HepG2 (cell line): ENCODE measurements around the gene ABCA13. TPM values are rescaled to one million over a fixed set of nuclear protein-coding genes. Genes with fewer than 3 reads are reported as not detected.

Experiments used
- ATAC-seq: fragments of 200-7000 bp; cut with Tn5 transposase; 3 replicates; pipeline ENCODE4 v1.9.1; 2020; ENCODE audit warnings: mild to moderate bottlenecking, moderate library complexity
- BruUV-seq: library from RNA; stranded (reverse); fragments of 400-500 nt; replicated peaks from 2 replicates; lab custom pipeline; 2021; lab: Mats Ljungman, UMichigan
- CTCF ChIA-PET: fragments of 300-600 bp; formaldehyde crosslinking; extraction: SDS; loops from one replicate; lab custom pipeline; 2021; ENCODE audit warnings: low total read pairs, inconsistent platforms, low intra/inter-chr PET ratio; lab: Yijun Ruan, JAX
- POLR2A ChIA-PET: fragments of 350-600 bp; sonication (Branson Sonifier 250); formaldehyde crosslinking; loops from one replicate; lab custom pipeline; 2020; ENCODE audit warnings: antibody characterized with exemption, inconsistent platforms; lab: Yijun Ruan, JAX
- DNase-seq: peaks from one replicate; pipeline ENCODE4 v3.0.0-alpha.2; 2015; ENCODE audit warnings: low spot score
- FAIRE-seq: peaks from 3 replicates; lab custom pipeline; 2011; peaks lifted over from hg19 to GRCh38; lab: Jason Lieb, UNC
- H2AFZ ChIP-seq: one replicate; pipeline ENCODE4 v1.6.1; 2011; ENCODE audit warnings: low read length, inconsistent platforms
- H3K27ac ChIP-seq: fragments of 300-600 bp; 3 replicates; pipeline ENCODE4 v1.8.0; 2011; ENCODE audit warnings: mixed run types, mild to moderate bottlenecking, mixed read lengths, low read length, inconsistent platforms; ENCODE audit not compliant: insufficient read depth; ENCODE audit errors: extremely low read length
- H3K27me3 ChIP-seq, 2 experiments: fragments of 200-600 bp in 1 of 2; 2 replicates in 1 of 2; 3 replicates in 1 of 2; pipeline versions ENCODE4 v1.6.0 to v1.8.0; 2011; ENCODE audit warnings: low read length in 2 of 2, mild to moderate bottlenecking in 2 of 2, moderate library complexity in 2 of 2, inconsistent platforms in 1 of 2; ENCODE audit not compliant: insufficient read depth in 2 of 2, control insufficient read depth in 1 of 2
- H3K36me3 ChIP-seq, 2 experiments: fragments of 200-600 bp in 1 of 2; replicated peaks in 1 of 2; 2 replicates in 1 of 2; 3 replicates in 1 of 2; pipeline versions ENCODE4 v1.5.1 to v1.8.0; 2011; ENCODE audit warnings: low read length in 2 of 2, inconsistent platforms in 1 of 2; ENCODE audit not compliant: insufficient read depth in 2 of 2, control insufficient read depth in 1 of 2
- H3K4me1 ChIP-seq: 2 replicates; pipeline ENCODE4 v1.5.1; 2012; ENCODE audit warnings: low read length, inconsistent platforms; ENCODE audit not compliant: insufficient read depth
- H3K4me2 ChIP-seq: 2 replicates; pipeline ENCODE4 v1.6.0; 2011; ENCODE audit warnings: low read depth, low read length, inconsistent platforms
- H3K4me3 ChIP-seq, 3 experiments: fragments of 200-600 bp in 1 of 3; sonication (generic), shearing (Covaris generic) in 1 of 3; replicated peaks in 1 of 3; 2 replicates each; pipeline ENCODE4 v1.5.1; 2011 to 2016; ENCODE audit warnings: low read length in 3 of 3, inconsistent platforms in 2 of 3, low read depth in 2 of 3, mild to moderate bottlenecking in 2 of 3, control low read depth in 1 of 3, mixed read lengths in 1 of 3; ENCODE audit not compliant: insufficient read depth in 1 of 3
- H3K79me2 ChIP-seq: one replicate; pipeline ENCODE4 v1.6.1; 2011; ENCODE audit warnings: low read length, inconsistent platforms; ENCODE audit not compliant: insufficient read depth
- H3K9ac ChIP-seq: 2 replicates; pipeline ENCODE4 v1.6.0; 2011; ENCODE audit warnings: mild to moderate bottlenecking, low read depth, low read length, inconsistent platforms; ENCODE audit not compliant: insufficient read depth
- H3K9me3 ChIP-seq: 2 replicates; pipeline ENCODE4 v1.5.1; 2012; ENCODE audit warnings: mild to moderate bottlenecking, low read length
- H4K20me1 ChIP-seq: 2 replicates; pipeline ENCODE4 v1.6.0; 2011; ENCODE audit warnings: inconsistent platforms, mild to moderate bottlenecking, low read length, moderate library complexity; ENCODE audit not compliant: insufficient read depth
- ADNP ChIP-seq: sonication (generic); formaldehyde crosslinking; IDR thresholded peaks from 2 replicates; pipeline ENCODE4 v1.4.0; 2020; ENCODE audit warnings: missing genetic modification reagents
- BHLHE40 ChIP-seq: IDR thresholded peaks from 2 replicates; pipeline ENCODE4 v1.6.1; 2011; ENCODE audit warnings: low read length, improper control_type of control experiment
- CHD4 ChIP-seq: fragments of 200-600 bp; sonication (generic); IDR thresholded peaks from 2 replicates; pipeline ENCODE4 v1.7.0; 2017; ENCODE audit warnings: mild to moderate bottlenecking, low read length, borderline replicate concordance
- DNMT3B ChIP-seq: conservative IDR thresholded peaks from 2 replicates; pipeline ENCODE4 v1.6.1; 2016; ENCODE audit warnings: missing biosample characterization, control low read depth
- DR1 ChIP-seq: sonication (generic); formaldehyde crosslinking; IDR thresholded peaks from 2 replicates; pipeline ENCODE4 v1.8.0; 2021; ENCODE audit warnings: mild to moderate bottlenecking, missing genetic modification reagents, inconsistent platforms
- EEA1 ChIP-seq: sonication (generic); formaldehyde crosslinking; IDR thresholded peaks from 2 replicates; pipeline ENCODE4 v1.5.1; 2020; ENCODE audit warnings: mild to moderate bottlenecking, missing genetic modification reagents, borderline replicate concordance
- FIP1L1 ChIP-seq: fragments of 200-400 bp; formaldehyde crosslinking; IDR thresholded peaks from 2 replicates; pipeline ENCODE4 v1.6.1; 2018; ENCODE audit warnings: low read depth, mild to moderate bottlenecking, low read length, moderate library complexity, borderline replicate concordance; ENCODE audit not compliant: insufficient read depth
- MAZ ChIP-seq, 2 experiments: sonication (generic) in 1 of 2; formaldehyde crosslinking in 1 of 2; IDR thresholded peaks; 2 replicates each; pipeline versions ENCODE4 v1.5.0 to v1.6.1; 2012 to 2020; ENCODE audit warnings: low read depth in 2 of 2, mild to moderate bottlenecking in 2 of 2, borderline replicate concordance in 1 of 2, improper control_type of control experiment in 1 of 2, low read length in 1 of 2, missing genetic modification reagents in 1 of 2, moderate library complexity in 1 of 2
- MED1 ChIP-seq: sonication (generic); formaldehyde crosslinking; IDR thresholded peaks from 2 replicates; pipeline ENCODE4 v1.4.0; 2020; ENCODE audit warnings: missing genetic modification reagents
- PHF8 ChIP-seq: sonication (generic); formaldehyde crosslinking; IDR thresholded peaks from 2 replicates; pipeline ENCODE4 v1.5.0; 2020; ENCODE audit warnings: missing genetic modification reagents
- RAD21 ChIP-seq: fragments of 450-650 bp; formaldehyde crosslinking; IDR thresholded peaks from 2 replicates; pipeline ENCODE4 v1.5.0; 2020; ENCODE audit warnings: mild to moderate bottlenecking
- RBFOX2 ChIP-seq: fragments of 200-400 bp; formaldehyde crosslinking; IDR thresholded peaks from 2 replicates; pipeline ENCODE4 v1.6.1; 2017; ENCODE audit warnings: low read depth, mild to moderate bottlenecking, low read length
- YY1 ChIP-seq: IDR thresholded peaks from 2 replicates; pipeline ENCODE4 v1.6.1; 2011; ENCODE audit warnings: low read length, low read depth, moderate library complexity, mild to moderate bottlenecking; ENCODE audit not compliant: insufficient read depth, insufficient replicate concordance
- ZBTB20 ChIP-seq: sonication (generic); formaldehyde crosslinking; IDR thresholded peaks from 2 replicates; pipeline ENCODE4 v1.8.1; 2023; ENCODE audit warnings: missing genetic modification reagents, low read depth, mild to moderate bottlenecking, borderline replicate concordance
- ZKSCAN1 ChIP-seq: fragments of 150-350 bp; IDR thresholded peaks from 2 replicates; pipeline ENCODE4 v1.6.1; 2014; ENCODE audit warnings: low read length
- ZNF235 ChIP-seq: sonication (generic); formaldehyde crosslinking; IDR thresholded peaks from 2 replicates; pipeline ENCODE4 v1.8.1; 2023; ENCODE audit warnings: mild to moderate bottlenecking, missing genetic modification reagents, borderline replicate concordance
- ZNF7 ChIP-seq: IDR thresholded peaks from 2 replicates; pipeline ENCODE4 v1.6.1; 2016; ENCODE audit warnings: missing biosample characterization, missing genetic modification reagents
- ZNF75D ChIP-seq: sonication (generic); formaldehyde crosslinking; IDR thresholded peaks from 2 replicates; pipeline ENCODE4 v1.8.1; 2023; ENCODE audit warnings: missing genetic modification reagents, mild to moderate bottlenecking, borderline replicate concordance
- ZSCAN9 ChIP-seq: IDR thresholded peaks from 2 replicates; pipeline ENCODE4 v1.6.1; 2016; ENCODE audit warnings: borderline replicate concordance
- WGBS: methylation state at CpG from one replicate; pipeline ENCODE4 v1.1.6; 2017; ENCODE audit warnings: low lambda C conversion rate; 5-methylcytosine and 5-hydroxymethylcytosine counted together
- in situ Hi-C: cut with HindIII; loops from 2 replicates; pipeline ENCODE4 v1.10.0; 2017; ENCODE audit warnings: low pct_unique_long_range_greater_than_20kb; ENCODE audit not compliant: extremely low pct_ligation_motif_present
- intact Hi-C: fragments of 100-400 bp; cut with micrococcal nuclease; formaldehyde crosslinking; loops from one replicate; pipeline ENCODE4 v1.10.0; 2022; ENCODE audit not compliant: unreplicated experiment
- polyA plus RNA-seq, 8 experiments: library from polyadenylated mRNA; depleted of rRNA in 3 of 8; stranded (reverse) in 7 of 8; unstranded in 1 of 8; fragments of >200 nt; fragmentation: Illumina TruSeq in 4 of 8; extraction: Trizol in 4 of 8; gene quantifications; 2 replicates each; pipeline versions ENCODE4 v1.2.1 to v1.2.3, GENCODE V29; 2011 to 2016; ENCODE audit warnings: low read depth in 4 of 8, missing spikeins in 1 of 8, mixed read lengths in 1 of 8; ENCODE audit not compliant: insufficient read depth in 1 of 8
- total RNA-seq, 5 experiments: library from RNA; depleted of rRNA; stranded (reverse); fragments of >200 nt; fragmentation: Illumina TruSeq; extraction: Trizol; gene quantifications; 2 replicates each; pipeline ENCODE4 v1.2.3, GENCODE V29; 2016; ENCODE audit warnings: low read depth in 1 of 5
- TF ChIP-seq, protein P1 (sequence below): sonication (generic); formaldehyde crosslinking; IDR thresholded peaks from 2 replicates; pipeline ENCODE4 v1.5.0; 2020; ENCODE audit warnings: missing genetic modification reagents, mild to moderate bottlenecking, borderline replicate concordance
- TF ChIP-seq, protein P2 (sequence below): sonication (generic); formaldehyde crosslinking; IDR thresholded peaks from 2 replicates; pipeline ENCODE4 v1.5.0; 2020; ENCODE audit warnings: missing genetic modification reagents
- TF ChIP-seq, protein P3 (sequence below): sonication (generic); formaldehyde crosslinking; IDR thresholded peaks from 2 replicates; pipeline ENCODE4 v1.4.0; 2020; ENCODE audit warnings: missing genetic modification reagents

Gene ABCA13
- total and polyA plus RNA-seq, 2 of the 13 experiments (the other 11 are each of a cell fraction or from before 2014, with no cell fraction given): 0.03 TPM; not detected in 1

DNA sequence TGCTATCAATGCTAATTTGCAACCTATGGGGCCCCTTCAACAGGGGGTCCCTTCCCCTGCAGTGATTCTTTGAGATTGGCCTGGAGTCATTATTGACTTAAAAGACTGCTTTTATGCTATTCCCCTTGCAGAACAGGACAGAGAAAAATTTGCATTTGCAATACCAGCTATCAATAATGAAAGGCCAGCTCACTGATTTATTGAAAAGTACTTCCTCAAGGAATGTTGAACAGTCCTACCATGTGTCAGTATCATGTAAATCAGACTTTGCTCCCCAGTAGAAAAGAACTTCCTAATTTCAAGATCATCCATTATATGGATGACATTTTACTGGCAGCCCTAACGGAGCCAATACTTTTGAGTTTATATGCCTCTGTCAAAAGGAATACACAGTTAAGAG is 29.7 kb upstream of the ABCA13 start (continued):
- TF ChIP-seq ZBTB20 (CRISPR knock-in tag): no peak
- no peak for TF ChIP-seq RBFOX2
- TF ChIP-seq, protein P1, sequence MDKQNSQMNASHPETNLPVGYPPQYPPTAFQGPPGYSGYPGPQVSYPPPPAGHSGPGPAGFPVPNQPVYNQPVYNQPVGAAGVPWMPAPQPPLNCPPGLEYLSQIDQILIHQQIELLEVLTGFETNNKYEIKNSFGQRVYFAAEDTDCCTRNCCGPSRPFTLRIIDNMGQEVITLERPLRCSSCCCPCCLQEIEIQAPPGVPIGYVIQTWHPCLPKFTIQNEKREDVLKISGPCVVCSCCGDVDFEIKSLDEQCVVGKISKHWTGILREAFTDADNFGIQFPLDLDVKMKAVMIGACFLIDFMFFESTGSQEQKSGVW (CRISPR knock-in tag): no peak
- no peak for TF ChIP-seq DNMT3B (CRISPR knock-in tag)
- TF ChIP-seq MED1: no peak

DNA sequence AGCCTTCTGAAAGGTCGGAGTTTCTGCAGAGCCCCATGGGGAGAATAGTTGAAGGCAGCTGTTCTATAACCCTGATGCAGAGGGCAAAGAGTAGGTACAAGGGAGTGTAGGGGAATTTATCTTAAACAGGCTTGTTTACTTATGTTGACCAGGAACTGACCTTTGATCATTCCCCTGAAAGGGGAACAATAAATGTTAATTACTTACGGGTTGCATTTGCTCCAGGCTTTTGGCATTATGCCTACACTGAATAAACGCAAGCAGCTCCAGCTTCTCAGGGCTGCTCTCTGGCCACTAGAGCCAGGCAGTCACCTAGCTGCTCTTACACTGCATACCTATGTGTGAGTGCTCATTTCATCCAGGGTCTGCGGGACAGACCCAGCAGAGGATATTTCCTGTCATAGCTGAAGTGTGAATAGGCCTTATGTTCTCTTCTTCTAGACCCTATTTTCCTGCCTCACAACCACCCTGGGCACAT is 26.9 kb upstream of the ABCA13 start:
- Histone ChIP-seq H3K9ac (peak overlapping the region; percentile 62), H3K9me3 (peaks cover 10% of the 10 kb centered on the region; the same call in 1 of the 2 replicates), H3K4me3 (peak overlapping the region in 1 of 3 experiments; percentile 26; a peak in 1 of 6 replicates), H3K79me2 (no peaks in the 10 kb centered on the region), H3K36me3 (no peaks in the 10 kb centered on the region), H4K20me1 (no peaks in the 10 kb centered on the region), H3K27me3 (no peaks in the 10 kb centered on the region), H3K4me1 (peaks cover 82% of the 10 kb centered on the region), H3K4me2 (peak overlapping the region; percentile 78), H2AFZ (no peak overlapping the region), H3K27ac (peak overlapping the region; percentile 83)
- under 1% methylated on average over 4 of the region's 4 CpGs for WGBS
- CTCF ChIA-PET: no interaction called here
- ATAC-seq (peak; percentile 79), DNase-seq (peak; percentile 95), FAIRE-seq (peak; percentile 40)
- POLR2A ChIA-PET: interaction anchor here (0.7 to 2.3 kb wide), 3 partner anchors 11 to 59 kb away, joined by 4 to 20 read pairs (median 11); partner anchors contain the start of gene UPP1
- no TSS peak for BruUV-seq
- in situ Hi-C loops (no loop called here), intact Hi-C loops (no loop called here)
- TF ChIP-seq FIP1L1: no peak
- TF ChIP-seq ZNF7 (CRISPR knock-in tag): no peak
- peak; percentile 57; the same call in 1 of the 2 replicates for TF ChIP-seq RAD21 (CRISPR knock-in tag)
- peak; percentile 52; the same call in 1 of the 2 replicates for TF ChIP-seq ZSCAN9 (CRISPR knock-in tag)
- TF ChIP-seq ZKSCAN1: no peak
- no peak for TF ChIP-seq YY1
- 0 out of 2 replicates have a peak, but pooled peaks have one; percentile 27 for TF ChIP-seq DR1 (CRISPR knock-in tag)
- TF ChIP-seq PHF8 (CRISPR knock-in tag): no peak
- TF ChIP-seq, protein P2, sequence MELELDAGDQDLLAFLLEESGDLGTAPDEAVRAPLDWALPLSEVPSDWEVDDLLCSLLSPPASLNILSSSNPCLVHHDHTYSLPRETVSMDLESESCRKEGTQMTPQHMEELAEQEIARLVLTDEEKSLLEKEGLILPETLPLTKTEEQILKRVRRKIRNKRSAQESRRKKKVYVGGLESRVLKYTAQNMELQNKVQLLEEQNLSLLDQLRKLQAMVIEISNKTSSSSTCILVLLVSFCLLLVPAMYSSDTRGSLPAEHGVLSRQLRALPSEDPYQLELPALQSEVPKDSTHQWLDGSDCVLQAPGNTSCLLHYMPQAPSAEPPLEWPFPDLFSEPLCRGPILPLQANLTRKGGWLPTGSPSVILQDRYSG (CRISPR knock-in tag): no peak
- TF ChIP-seq, protein P3, sequence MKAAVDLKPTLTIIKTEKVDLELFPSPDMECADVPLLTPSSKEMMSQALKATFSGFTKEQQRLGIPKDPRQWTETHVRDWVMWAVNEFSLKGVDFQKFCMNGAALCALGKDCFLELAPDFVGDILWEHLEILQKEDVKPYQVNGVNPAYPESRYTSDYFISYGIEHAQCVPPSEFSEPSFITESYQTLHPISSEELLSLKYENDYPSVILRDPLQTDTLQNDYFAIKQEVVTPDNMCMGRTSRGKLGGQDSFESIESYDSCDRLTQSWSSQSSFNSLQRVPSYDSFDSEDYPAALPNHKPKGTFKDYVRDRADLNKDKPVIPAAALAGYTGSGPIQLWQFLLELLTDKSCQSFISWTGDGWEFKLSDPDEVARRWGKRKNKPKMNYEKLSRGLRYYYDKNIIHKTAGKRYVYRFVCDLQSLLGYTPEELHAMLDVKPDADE (CRISPR knock-in tag): no peak
- no peak for TF ChIP-seq ZNF235 (CRISPR knock-in tag)
- TF ChIP-seq CHD4: 0 out of 2 replicates have a peak, but pooled peaks have one; percentile 9
- no peak for TF ChIP-seq EEA1 (CRISPR knock-in tag)
- no peak for TF ChIP-seq ADNP (CRISPR knock-in tag)
- TF ChIP-seq BHLHE40: no peak
- no peak for TF ChIP-seq MAZ (IDR thresholded peaks at IDR 0.05; ENCODE audit: borderline replicate concordance, low read depth, low read length)
- no peak for TF ChIP-seq MAZ (CRISPR knock-in tag; IDR thresholded peaks at IDR 0.05; ENCODE audit: low read depth)
- TF ChIP-seq ZNF75D (CRISPR knock-in tag): no peak
